Naive thymus-derived CD8-positive, alpha-beta T cell (primary cell): ENCODE results near the gene ENTPD5. TPM values are rescaled to one million over a fixed set of nuclear protein-coding genes. Genes with fewer than 3 reads are reported as not detected.
"Not testable (repeated sequence)": the region's sequence is repeated elsewhere in the genome, so short reads cannot be mapped to it uniquely, and the experiment has no call there.

Experiments used
- ATAC-seq, 2 donors: fragments of 150-1000 bp; cut with Tn5 transposase in 1 of 2; sonication (Bioruptor Pico), chemical (Tn5 transposase) in 1 of 2; 1 replicate in 1 of 2; 2 replicates in 1 of 2; pipeline ENCODE4 v1.10.0; 2021; ENCODE audit warnings: mild to moderate bottlenecking in 2 of 2, moderate library complexity in 2 of 2
- POLR2A ChIA-PET: fragments of 350-600 bp; sonication (Branson Sonifier 250); formaldehyde crosslinking; loops from one replicate; lab custom pipeline; 2021; ENCODE audit warnings: antibody characterized with exemption; lab: Charles Lee
- DNase-seq, 10 donors: peaks; one replicate each; pipeline versions ENCODE4 v3.0.0 to v3.0.0-alpha.2; 2020 to 2022
- H3K27ac Mint-ChIP-seq, 10 donors: one replicate each; pipeline ENCODE4 v1.8.0; 2020 to 2022; ENCODE audit warnings: mild to moderate bottlenecking in 10 of 10, mixed read lengths in 10 of 10, moderate library complexity in 4 of 10, inconsistent platforms in 1 of 10
- H3K27me3 Mint-ChIP-seq, 5 donors: one replicate each; pipeline ENCODE4 v1.8.0; 2021 to 2022; ENCODE audit warnings: mixed read lengths in 5 of 5
- H3K36me3 Mint-ChIP-seq, 3 donors: one replicate each; pipeline ENCODE4 v1.8.0; 2020 to 2022; ENCODE audit warnings: mixed read lengths in 3 of 3, mild to moderate bottlenecking in 2 of 3, inconsistent platforms in 1 of 3
- H3K4me1 Mint-ChIP-seq, 4 donors: one replicate each; pipeline ENCODE4 v1.8.0; 2021 to 2022; ENCODE audit warnings: mixed read lengths in 4 of 4
- H3K4me3 Mint-ChIP-seq, 10 donors: one replicate each; pipeline ENCODE4 v1.8.0; 2020 to 2022; ENCODE audit warnings: mild to moderate bottlenecking in 10 of 10, mixed read lengths in 10 of 10, moderate library complexity in 6 of 10, inconsistent platforms in 1 of 10
- H3K9me3 Mint-ChIP-seq, 9 donors: one replicate each; pipeline ENCODE4 v1.8.0; 2020 to 2022; ENCODE audit warnings: mixed read lengths in 9 of 9, mild to moderate bottlenecking in 3 of 9, inconsistent platforms in 1 of 9, moderate library complexity in 1 of 9
- polyA plus RNA-seq, 3 donors: library from polyadenylated mRNA; unstranded; fragments of 300-500 nt; fragmentation: Illumina TruSeq; gene quantifications; one replicate each; pipeline ENCODE4 v1.2.3, GENCODE V29; 2021
- total RNA-seq, 8 experiments: library from RNA in 2 of 8; stranded (reverse) in 2 of 8; gene quantifications; one replicate each; pipeline ENCODE4 v1.2.3 and lab custom pipeline; 2021 to 2026

Gene ENTPD5
- total and polyA plus RNA-seq, 5 experiments from 2014 or later: 5.1 to 18.6 (median 5.8) TPM

- peaks cover 0 to 80% (median 14%) of the 10 kb centered on the region in 3 donors for H3K36me3 Mint-ChIP-seq
- not testable (repeated sequence) for H3K4me3 Mint-ChIP-seq, H3K27me3 Mint-ChIP-seq, DNase-seq, H3K27ac Mint-ChIP-seq, H3K4me1 Mint-ChIP-seq, H3K9me3 Mint-ChIP-seq, ATAC-seq
- POLR2A ChIA-PET: interaction anchor here (0.7 kb wide), 1 partner anchor 16 kb away, joined by 4 read pairs; no protein-coding TSS in a partner anchor
Measured at GRCh38 chr14:73919457-73919856, 99.6 kb downstream of the ENTPD5 start.

GRCh38 chr14:73916324-73916723 is 102.8 kb downstream of the ENTPD5 start:
- H3K36me3 Mint-ChIP-seq: peaks cover 18 to 81% (median 33%) of the 10 kb centered on the region in 3 donors
- no peak overlapping the region for H3K4me3 Mint-ChIP-seq
- peaks cover 0 to 8% (median under 1%) of the 10 kb centered on the region in 4 donors for H3K4me1 Mint-ChIP-seq
- H3K9me3 Mint-ChIP-seq: peaks cover 0 to 18% (median 4%) of the 10 kb centered on the region in 9 donors
- DNase-seq: no peak
- ATAC-seq: no peak
- peak overlapping the region in 2 of 10 donors; percentile 62 to 63 for H3K27ac Mint-ChIP-seq
- no peaks in the 10 kb centered on the region for H3K27me3 Mint-ChIP-seq
- POLR2A ChIA-PET: no interaction called here

GRCh38 chr14:73913256-73913655 is 105.8 kb downstream of the ENTPD5 start:
- no peaks in the 10 kb centered on the region for H3K27me3 Mint-ChIP-seq
- POLR2A ChIA-PET: interaction anchor here (0.6 kb wide), 1 partner anchor 343 kb away, joined by 3 read pairs; no protein-coding TSS in a partner anchor
- DNase-seq (no peak), ATAC-seq (no peak)
- H3K4me1 Mint-ChIP-seq: peaks cover 0 to 10% (median 4%) of the 10 kb centered on the region in 4 donors
- peaks cover 33 to 81% (median 57%) of the 10 kb centered on the region in 3 donors for H3K36me3 Mint-ChIP-seq
- peak overlapping the region in 2 of 10 donors; percentile 53 to 65 for H3K27ac Mint-ChIP-seq
- H3K4me3 Mint-ChIP-seq: no peak overlapping the region
- H3K9me3 Mint-ChIP-seq: peaks cover 0 to 18% (median 4%) of the 10 kb centered on the region in 9 donors

- POLR2A ChIA-PET: no interaction called here
- Mint-ChIP-seq H3K36me3 (peaks cover 37 to 94% (median 72%) of the 10 kb centered on the region in 3 donors), H3K4me1 (peaks cover 0 to 4% (median 3%) of the 10 kb centered on the region in 4 donors), H3K9me3 (peaks cover 0 to 18% (median 4%) of the 10 kb centered on the region in 9 donors), H3K27me3 (no peaks in the 10 kb centered on the region), H3K27ac (peak overlapping the region in 3 of 10 donors; percentile 17 to 61 (median 18)), H3K4me3 (no peak overlapping the region)
- ATAC-seq: no peak
- DNase-seq: no peak
Measured at GRCh38 chr14:73909681-73910080, 109.4 kb downstream of the ENTPD5 start.

Other genes starting within 250 kb of the ENTPD5 start
- gene PTGR2, start 167.5 kb downstream of the ENTPD5 start, total RNA-seq: 1 to 10 TPM; 8.7 to 9.4 TPM
- gene PTGR2, start 167.5 kb downstream of the ENTPD5 start, polyA plus RNA-seq: 1 to 10 TPM; 4.4 to 5.9 (median 5.1) TPM
- 10 to 100 TPM; 50.6 to 56.9 TPM for gene ZNF410, start 132.4 kb downstream of the ENTPD5 start, total RNA-seq
- gene ZNF410, start 132.4 kb downstream of the ENTPD5 start, polyA plus RNA-seq: 10 to 100 TPM; 50.6 to 64.8 (median 50.8) TPM
- 1 to 10 TPM; 5.0 to 5.1 TPM for gene FAM161B, start 69.2 kb downstream of the ENTPD5 start, total RNA-seq
- gene FAM161B, start 69.2 kb downstream of the ENTPD5 start, polyA plus RNA-seq: 1 to 10 TPM in 2 of 3 donors, under 1 TPM in 1; 0.92 to 2.5 (median 1.7) TPM
- gene COQ6, start 69.0 kb downstream of the ENTPD5 start, total RNA-seq: 10 to 100 TPM; 48.2 to 48.8 TPM
- 10 to 100 TPM; 17.1 to 23.6 (median 18.6) TPM for gene COQ6, start 69.0 kb downstream of the ENTPD5 start, polyA plus RNA-seq
- gene BBOF1, start 61 bp upstream of the ENTPD5 start, total RNA-seq: 1 to 10 TPM; 3.0 to 4.4 TPM
- 1 to 10 TPM; 3.8 to 9.4 (median 3.8) TPM for gene BBOF1, start 61 bp upstream of the ENTPD5 start, polyA plus RNA-seq
- gene ALDH6A1, start 65.2 kb upstream of the ENTPD5 start, total RNA-seq: 10 to 100 TPM; 19.1 to 19.3 TPM
- gene ALDH6A1, start 65.2 kb upstream of the ENTPD5 start, polyA plus RNA-seq: 10 to 100 TPM; 18.9 to 28.6 (median 23.1) TPM
- 10 to 100 TPM in 1 of 2 experiments, 1 to 10 TPM in 1; 9.6 to 11.1 TPM for gene LIN52, start 65.7 kb upstream of the ENTPD5 start, total RNA-seq
- 10 to 100 TPM in 2 of 3 donors, 1 to 10 TPM in 1; 9.5 to 16.1 (median 13.6) TPM for gene LIN52, start 65.7 kb upstream of the ENTPD5 start, polyA plus RNA-seq
- not detected for gene VSX2, start 220.2 kb upstream of the ENTPD5 start, total RNA-seq
- gene VSX2, start 220.2 kb upstream of the ENTPD5 start, polyA plus RNA-seq: not detected